ENCODE measurements around the gene FTO.

The FTO gene

GRCh38 chr16:54160939-54161897, 457.3 kb downstream of the FTO start:
- Histone ChIP-seq H3K9me3 (ENCODE audit: control insufficient read depth, insufficient read depth, low read depth, low read length) (no peaks in the 10 kb centered on the region), H3K9ac (ENCODE audit: low read length) (no peak overlapping the region), H3K4me3 (ENCODE audit: low read depth, low read length) (no peak overlapping the region), H3K36me3 (ENCODE audit: control insufficient read depth, insufficient read depth, low read length) (no peaks in the 10 kb centered on the region), H3K27me3 (ENCODE audit: control insufficient read depth, insufficient read depth, low read length) (no peaks in the 10 kb centered on the region), H3K27ac (ENCODE audit: low read depth, low read length) (no peak overlapping the region), H3K4me1 (ENCODE audit: control insufficient read depth, insufficient read depth, low read length) (no peaks in the 10 kb centered on the region)

DNA sequence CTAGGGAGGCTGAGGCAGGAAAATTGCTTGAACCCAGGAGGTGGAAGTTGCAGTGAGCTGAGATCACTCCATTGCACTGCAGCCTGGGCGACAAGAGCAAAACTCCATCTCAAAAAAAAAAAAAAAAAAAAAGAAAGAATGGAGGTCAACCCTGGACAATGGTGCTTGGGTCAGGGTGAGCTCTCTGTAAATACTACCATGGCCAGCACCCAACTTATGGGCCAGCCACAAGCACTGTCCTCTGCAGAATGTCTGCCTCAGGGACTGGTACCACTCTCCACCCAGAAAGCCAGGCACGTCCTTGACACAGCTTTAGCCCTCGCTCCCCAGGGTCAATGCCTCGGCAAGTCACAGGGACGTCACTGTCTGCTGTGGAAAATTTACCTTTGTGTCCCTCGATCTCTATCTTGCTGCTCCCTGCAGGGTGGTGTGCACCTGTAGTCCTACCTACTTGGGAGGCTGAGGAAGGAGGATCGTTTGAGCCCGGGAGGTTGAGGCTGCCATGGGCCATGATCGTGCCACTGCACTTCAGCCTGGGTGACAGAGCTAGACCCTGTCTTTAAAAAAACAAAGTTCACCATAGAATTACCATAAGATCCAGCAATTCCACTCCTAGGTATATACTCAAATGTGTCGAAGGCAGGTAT, 459.4 kb downstream of the FTO start:
- Histone ChIP-seq H3K27ac (ENCODE audit: low read depth, low read length) (no peak overlapping the region), H3K4me1 (ENCODE audit: control insufficient read depth, insufficient read depth, low read length) (no peaks in the 10 kb centered on the region), H3K9ac (ENCODE audit: low read length) (no peak overlapping the region), H3K36me3 (ENCODE audit: control insufficient read depth, insufficient read depth, low read length) (no peaks in the 10 kb centered on the region), H3K9me3 (ENCODE audit: control insufficient read depth, insufficient read depth, low read depth, low read length) (no peaks in the 10 kb centered on the region), H3K27me3 (ENCODE audit: control insufficient read depth, insufficient read depth, low read length) (no peaks in the 10 kb centered on the region), H3K4me3 (ENCODE audit: low read depth, low read length) (no peak overlapping the region)

GRCh38 chr16:54164789-54165173, 460.8 kb downstream of the FTO start:
- H3K4me3 ChIP-seq (ENCODE audit: low read depth, low read length), result no peak overlapping the region
- no peaks in the 10 kb centered on the region for H3K27me3 ChIP-seq (ENCODE audit: control insufficient read depth, insufficient read depth, low read length)
- no peaks in the 10 kb centered on the region for H3K36me3 ChIP-seq (ENCODE audit: control insufficient read depth, insufficient read depth, low read length)

DNA sequence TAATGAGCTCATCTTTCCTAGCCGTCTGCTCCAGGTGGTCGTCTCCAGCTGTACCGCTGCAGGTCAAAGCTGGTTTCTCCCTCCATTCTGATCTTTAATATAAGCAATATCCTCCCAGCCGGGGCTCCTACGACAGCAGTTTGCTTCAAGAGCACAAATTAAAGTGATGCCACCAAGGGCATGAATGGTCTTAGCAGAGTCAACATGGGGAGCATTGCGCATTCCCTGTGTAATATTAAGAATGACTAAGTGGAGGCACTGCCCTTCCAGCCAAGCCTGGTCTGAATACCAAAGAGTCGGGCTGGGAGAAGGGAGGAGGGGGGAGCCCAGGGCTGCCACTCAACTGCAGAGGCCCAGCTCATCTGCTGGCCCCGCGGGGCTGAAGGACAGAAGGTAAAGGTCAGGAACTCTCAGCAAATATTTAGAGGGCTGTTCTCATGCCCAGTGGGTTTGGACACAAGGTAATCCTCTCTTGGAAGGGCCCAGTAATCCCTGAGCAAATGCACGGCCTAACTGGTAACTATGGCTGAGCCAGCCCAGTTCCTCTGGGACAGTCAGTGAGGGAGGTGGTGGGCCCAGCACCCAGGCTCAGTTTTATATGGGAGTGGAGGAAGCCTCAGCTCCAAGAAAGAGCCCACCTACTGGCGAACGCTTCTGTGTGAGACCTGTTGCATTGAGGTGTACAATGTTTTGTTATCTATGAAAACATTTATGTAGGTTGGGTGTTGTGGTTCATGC, 461.4 kb downstream of the FTO start:
- no peak overlapping the region for H3K27ac ChIP-seq (ENCODE audit: low read depth, low read length)
- H3K36me3 ChIP-seq (ENCODE audit: control insufficient read depth, insufficient read depth, low read length), result no peaks in the 10 kb centered on the region
- H3K4me3 ChIP-seq (ENCODE audit: low read depth, low read length), result no peak overlapping the region
- H3K27me3 ChIP-seq (ENCODE audit: control insufficient read depth, insufficient read depth, low read length), result no peaks in the 10 kb centered on the region
- H3K4me1 ChIP-seq (ENCODE audit: control insufficient read depth, insufficient read depth, low read length), result no peaks in the 10 kb centered on the region
- no peaks in the 10 kb centered on the region for H3K9me3 ChIP-seq (ENCODE audit: control insufficient read depth, insufficient read depth, low read depth, low read length)
- H3K9ac ChIP-seq (ENCODE audit: low read length), result no peak overlapping the region

More at GRCh38 chr16:54164789-54165173, 460.8 kb downstream of the FTO start:
- no peaks in the 10 kb centered on the region for H3K9me3 ChIP-seq (ENCODE audit: control insufficient read depth, insufficient read depth, low read depth, low read length)
- no peaks in the 10 kb centered on the region for H3K4me1 ChIP-seq (ENCODE audit: control insufficient read depth, insufficient read depth, low read length)
- no peak overlapping the region for H3K9ac ChIP-seq (ENCODE audit: low read length)
- H3K27ac ChIP-seq (ENCODE audit: low read depth, low read length), result no peak overlapping the region

DNA sequence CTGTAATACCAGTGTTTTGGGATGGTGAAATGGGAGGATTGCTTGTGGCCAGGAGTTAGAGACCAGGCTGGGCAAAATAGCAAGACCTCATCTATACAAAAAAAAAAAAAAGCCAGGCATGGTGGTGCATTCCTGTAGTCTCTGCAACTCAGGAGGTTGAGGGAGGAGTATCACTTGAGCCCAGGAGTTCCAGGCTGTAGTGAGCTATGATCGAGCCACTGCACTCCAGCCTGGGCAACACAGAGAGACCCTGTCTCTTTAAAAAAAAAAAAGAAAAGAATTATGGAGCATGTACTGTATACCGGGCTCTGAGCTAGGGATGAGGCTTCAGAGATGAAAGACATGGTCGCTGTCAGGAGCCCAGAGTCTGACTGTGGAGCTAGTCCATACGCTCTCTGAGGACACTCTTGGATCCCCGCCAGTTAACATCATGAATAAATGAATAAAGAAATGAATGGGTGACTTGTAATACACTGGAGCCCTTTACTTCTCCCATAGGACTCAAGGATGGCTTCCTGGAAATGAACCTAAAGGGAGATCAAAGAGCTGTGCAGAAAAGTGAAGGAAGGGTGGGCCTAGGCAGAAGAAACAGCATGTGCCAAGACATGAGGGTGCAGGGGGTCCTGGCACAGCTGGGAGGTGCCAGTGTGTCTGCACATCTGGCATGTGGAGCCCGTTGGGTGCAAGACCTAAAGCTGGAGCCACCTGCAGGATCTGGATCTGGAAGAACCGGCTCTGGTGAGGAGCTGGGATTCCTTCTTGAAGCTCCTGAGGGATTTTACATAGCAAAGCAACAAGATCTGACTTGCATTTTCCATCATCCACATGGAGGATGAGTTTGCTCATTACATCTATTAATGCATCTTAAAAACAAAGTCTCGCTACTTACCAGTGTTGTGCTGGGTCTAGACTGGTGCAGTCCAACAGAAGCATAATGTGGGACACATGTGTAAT, 462.2 kb downstream of the FTO start:
- no peaks in the 10 kb centered on the region for H3K36me3 ChIP-seq (ENCODE audit: control insufficient read depth, insufficient read depth, low read length)
- no peak overlapping the region for H3K4me3 ChIP-seq (ENCODE audit: low read depth, low read length)
- H3K9me3 ChIP-seq (ENCODE audit: control insufficient read depth, insufficient read depth, low read depth, low read length), result no peaks in the 10 kb centered on the region
- no peaks in the 10 kb centered on the region for H3K4me1 ChIP-seq (ENCODE audit: control insufficient read depth, insufficient read depth, low read length)
- no peak overlapping the region for H3K9ac ChIP-seq (ENCODE audit: low read length)
- no peaks in the 10 kb centered on the region for H3K27me3 ChIP-seq (ENCODE audit: control insufficient read depth, insufficient read depth, low read length)
- no peak overlapping the region for H3K27ac ChIP-seq (ENCODE audit: low read depth, low read length)

DNA sequence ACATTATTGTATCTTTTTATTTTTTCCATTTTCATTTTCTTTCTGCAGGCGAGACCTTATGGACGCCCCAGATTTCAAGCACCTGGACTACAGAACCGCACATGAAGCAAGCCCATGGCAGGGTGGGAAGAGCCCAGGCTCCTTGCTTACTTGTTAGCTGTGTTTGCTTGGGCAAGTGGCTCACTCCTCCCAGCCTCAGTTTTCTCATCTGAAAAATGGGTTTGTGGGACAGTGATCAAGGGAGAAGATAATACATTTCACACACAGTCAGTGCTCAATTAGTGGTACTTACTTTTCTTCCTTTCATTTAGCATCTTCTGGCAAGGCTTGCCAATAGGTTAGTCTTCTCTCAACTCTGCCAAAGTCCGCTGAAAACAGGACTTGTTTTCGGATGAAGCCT, 465.2 kb downstream of the FTO start:
- H3K9me3 ChIP-seq (ENCODE audit: control insufficient read depth, insufficient read depth, low read depth, low read length), result no peaks in the 10 kb centered on the region
- H3K9ac ChIP-seq (ENCODE audit: low read length), result no peak overlapping the region
- H3K4me1 ChIP-seq (ENCODE audit: control insufficient read depth, insufficient read depth, low read length), result peaks cover 7% of the 10 kb centered on the region
- H3K27ac ChIP-seq (ENCODE audit: low read depth, low read length), result no peak overlapping the region
- H3K4me3 ChIP-seq (ENCODE audit: low read depth, low read length), result no peak overlapping the region
- no peaks in the 10 kb centered on the region for H3K36me3 ChIP-seq (ENCODE audit: control insufficient read depth, insufficient read depth, low read length)
- H3K27me3 ChIP-seq (ENCODE audit: control insufficient read depth, insufficient read depth, low read length), result no peaks in the 10 kb centered on the region

DNA sequence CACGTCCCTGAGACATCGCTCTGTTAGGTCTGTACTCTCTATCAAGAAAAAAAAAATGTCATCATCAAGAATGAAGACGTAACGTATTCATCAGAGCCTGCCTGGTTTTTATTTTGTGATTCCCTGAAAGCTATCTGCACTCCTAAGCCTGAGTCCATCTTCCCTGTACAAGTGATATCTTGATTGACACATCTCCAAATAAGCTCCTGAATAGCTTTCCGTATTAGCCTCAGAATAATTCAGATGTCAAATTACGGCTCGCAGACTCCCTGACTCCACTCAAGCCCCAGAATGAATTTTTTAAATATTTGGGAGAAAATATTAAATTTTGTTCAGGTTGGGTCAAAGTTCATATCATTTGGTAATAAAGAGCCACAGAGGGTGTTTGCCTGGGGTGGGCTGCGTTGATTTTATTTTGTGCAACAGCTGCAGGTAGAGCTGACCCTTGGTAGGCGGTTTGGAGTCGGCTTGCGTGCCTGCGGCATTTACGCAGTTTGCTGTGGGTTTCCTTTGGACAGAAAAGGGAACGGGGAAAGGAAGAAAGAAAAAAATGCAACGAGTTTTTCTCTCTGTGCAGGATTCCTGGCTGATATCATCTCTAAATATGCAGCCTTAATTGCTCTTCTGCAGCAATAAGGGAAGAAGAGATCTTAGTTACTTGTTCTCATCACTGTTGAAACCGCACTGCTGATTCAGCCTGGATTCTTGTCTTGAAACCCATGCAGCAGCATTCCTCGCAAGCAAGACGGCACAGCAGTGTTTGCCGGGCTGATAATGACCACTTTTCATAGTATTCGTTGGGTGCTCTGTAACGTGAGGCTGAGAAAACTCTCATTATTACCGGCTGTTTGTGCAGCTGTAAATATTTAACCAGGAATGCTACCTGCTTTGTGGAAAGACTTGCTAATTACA, 467.9 kb downstream of the FTO start:
- no peak overlapping the region for H3K4me3 ChIP-seq (ENCODE audit: low read depth, low read length)
- H3K27ac ChIP-seq (ENCODE audit: low read depth, low read length), result no peak overlapping the region
- H3K9me3 ChIP-seq (ENCODE audit: control insufficient read depth, insufficient read depth, low read depth, low read length), result no peaks in the 10 kb centered on the region
- H3K4me1 ChIP-seq (ENCODE audit: control insufficient read depth, insufficient read depth, low read length), result peaks cover 32% of the 10 kb centered on the region
- H3K36me3 ChIP-seq (ENCODE audit: control insufficient read depth, insufficient read depth, low read length), result no peaks in the 10 kb centered on the region
- no peaks in the 10 kb centered on the region for H3K27me3 ChIP-seq (ENCODE audit: control insufficient read depth, insufficient read depth, low read length)
- no peak overlapping the region for H3K9ac ChIP-seq (ENCODE audit: low read length)

DNA sequence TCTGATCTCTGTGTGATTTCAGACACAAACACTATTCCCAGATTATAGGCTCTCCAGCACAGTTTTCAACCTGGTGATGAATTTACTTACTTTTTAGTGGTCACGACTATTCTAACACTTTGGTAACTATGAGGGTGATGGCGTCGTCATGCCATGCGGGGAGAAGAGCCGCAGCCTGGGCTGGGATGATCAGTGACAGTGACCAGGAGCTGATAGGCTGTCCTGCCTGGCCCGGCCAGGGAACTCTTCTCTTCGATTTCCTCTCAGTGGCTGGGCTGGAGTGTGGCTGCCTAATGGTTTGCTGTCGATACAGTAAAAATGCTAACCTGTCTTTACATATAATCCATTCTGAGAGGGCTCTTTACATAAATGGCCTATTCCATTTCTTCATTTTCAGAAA, 469.5 kb downstream of the FTO start:
- Histone ChIP-seq H3K27ac (ENCODE audit: low read depth, low read length) (no peak overlapping the region), H3K9me3 (ENCODE audit: control insufficient read depth, insufficient read depth, low read depth, low read length) (no peaks in the 10 kb centered on the region), H3K9ac (ENCODE audit: low read length) (no peak overlapping the region), H3K36me3 (ENCODE audit: control insufficient read depth, insufficient read depth, low read length) (no peaks in the 10 kb centered on the region), H3K4me1 (ENCODE audit: control insufficient read depth, insufficient read depth, low read length) (peaks cover 35% of the 10 kb centered on the region), H3K27me3 (ENCODE audit: control insufficient read depth, insufficient read depth, low read length) (no peaks in the 10 kb centered on the region), H3K4me3 (ENCODE audit: low read depth, low read length) (no peak overlapping the region)

GRCh38 chr16:54174201-54174600, 470.2 kb downstream of the FTO start:
- H3K27ac ChIP-seq (ENCODE audit: low read depth, low read length), result no peak overlapping the region
- H3K4me3 ChIP-seq (ENCODE audit: low read depth, low read length), result no peak overlapping the region
- no peaks in the 10 kb centered on the region for H3K9me3 ChIP-seq (ENCODE audit: control insufficient read depth, insufficient read depth, low read depth, low read length)
- H3K36me3 ChIP-seq (ENCODE audit: control insufficient read depth, insufficient read depth, low read length), result no peaks in the 10 kb centered on the region
- no peaks in the 10 kb centered on the region for H3K27me3 ChIP-seq (ENCODE audit: control insufficient read depth, insufficient read depth, low read length)
- no peak overlapping the region for H3K9ac ChIP-seq (ENCODE audit: low read length)
- peaks cover 35% of the 10 kb centered on the region for H3K4me1 ChIP-seq (ENCODE audit: control insufficient read depth, insufficient read depth, low read length)

All from HUES6 (cell line).